ENCODE measurements around the gene UGGT1.

GRCh38 chr2:128069769-128070168 is 21.2 kb upstream of the UGGT1 start:
- TF ChIP-seq POLR2AphosphoS5 (IDR thresholded peaks at IDR 0.05; ENCODE audit: low read depth, low read length) (no peak), POLR2A (IDR thresholded peaks at IDR 0.05; ENCODE audit: low read depth, low read length) (no peak)

Measured in GM12892 (cell line).